ENCODE data around the gene MAST3. TPM values are rescaled to one million over a fixed set of nuclear protein-coding genes. Genes with fewer than 3 reads are reported as not detected.

MAST3 gene
- total and polyA plus RNA-seq, 2 of the 13 experiments (the other 11 are each of a cell fraction or from before 2014, with no cell fraction given), result 4.1 to 4.6 TPM

Small RNA genes within 50 kb of the gene (small RNA-seq; reads per million reads assigned to genes)
- gene IFI30 (ENCODE audit: insufficient read depth in 2 of 3, insufficient read length in 3 of 3, low read depth in 2 of 3, low replicate concordance in 1 of 3), result 0 reads per million in 3 experiments

Other genes with a start within 250 kb of the MAST3 start
- gene JAK3, start 249.8 kb upstream of the MAST3 start, total RNA-seq (2016; rRNA removed; fragmentation: Illumina TruSeq; extraction: Trizol), result 2.8 and 3.4 TPM in 2 replicates
- gene JAK3, start 249.8 kb upstream of the MAST3 start, polyA plus RNA-seq (2011; rRNA removed), result 18.6 and 30.1 TPM in 2 replicates
- 1,471 and 1,490 TPM in 2 replicates for gene RPL18A, start 237.9 kb upstream of the MAST3 start, total RNA-seq (2016; rRNA removed; fragmentation: Illumina TruSeq; extraction: Trizol)
- 2,004 and 2,232 TPM in 2 replicates for gene RPL18A, start 237.9 kb upstream of the MAST3 start, polyA plus RNA-seq (2011; rRNA removed)
- gene SLC5A5, start 225.8 kb upstream of the MAST3 start, total RNA-seq (2016; rRNA removed; fragmentation: Illumina TruSeq; extraction: Trizol), result not detected in 2 replicates
- not detected in 2 replicates for gene SLC5A5, start 225.8 kb upstream of the MAST3 start, polyA plus RNA-seq (2011; rRNA removed)
- 14.9 and 16.3 TPM in 2 replicates for gene CCDC124, start 164.8 kb upstream of the MAST3 start, total RNA-seq (2016; rRNA removed; fragmentation: Illumina TruSeq; extraction: Trizol)
- gene CCDC124, start 164.8 kb upstream of the MAST3 start, polyA plus RNA-seq (2011; rRNA removed), result 20.3 and 24.8 TPM in 2 replicates
- 0.04 TPM in 1 of 2 replicates, not detected in the other for gene KCNN1, start 130.7 kb upstream of the MAST3 start, total RNA-seq (2016; rRNA removed; fragmentation: Illumina TruSeq; extraction: Trizol)
- gene KCNN1, start 130.7 kb upstream of the MAST3 start, polyA plus RNA-seq (2011; rRNA removed), result not detected in 2 replicates
- gene ARRDC2, start 89.6 kb upstream of the MAST3 start, total RNA-seq (2016; rRNA removed; fragmentation: Illumina TruSeq; extraction: Trizol), result 1.7 and 2.1 TPM in 2 replicates
- gene ARRDC2, start 89.6 kb upstream of the MAST3 start, polyA plus RNA-seq (2011; rRNA removed), result 3.4 and 4.3 TPM in 2 replicates
- gene IL12RB1, start 10.8 kb upstream of the MAST3 start, total RNA-seq (2016; rRNA removed; fragmentation: Illumina TruSeq; extraction: Trizol), result 0.04 TPM in 1 of 2 replicates, not detected in the other
- gene IL12RB1, start 10.8 kb upstream of the MAST3 start, polyA plus RNA-seq (2011; rRNA removed), result 0.03 and 0.13 TPM in 2 replicates
- 15.8 and 25.3 TPM in 2 replicates for gene PIK3R2, start 55.4 kb downstream of the MAST3 start, total RNA-seq (2016; rRNA removed; fragmentation: Illumina TruSeq; extraction: Trizol)
- gene PIK3R2, start 55.4 kb downstream of the MAST3 start, polyA plus RNA-seq (2011; rRNA removed), result 18.6 and 27.2 TPM in 2 replicates
- 41.2 and 79.4 TPM in 2 replicates for gene IFI30, start 76.0 kb downstream of the MAST3 start, total RNA-seq (2016; rRNA removed; fragmentation: Illumina TruSeq; extraction: Trizol)
- gene IFI30, start 76.0 kb downstream of the MAST3 start, polyA plus RNA-seq (2011; rRNA removed), result 24.7 and 25.0 TPM in 2 replicates
- 13.0 and 16.7 TPM in 2 replicates for gene MPV17L2, start 95.4 kb downstream of the MAST3 start, total RNA-seq (2016; rRNA removed; fragmentation: Illumina TruSeq; extraction: Trizol)
- 12.4 and 13.6 TPM in 2 replicates for gene MPV17L2, start 95.4 kb downstream of the MAST3 start, polyA plus RNA-seq (2011; rRNA removed)
- 0.53 and 0.58 TPM in 2 replicates for gene RAB3A, start 106.3 kb downstream of the MAST3 start, total RNA-seq (2016; rRNA removed; fragmentation: Illumina TruSeq; extraction: Trizol)
- 0.95 and 0.98 TPM in 2 replicates for gene RAB3A, start 106.3 kb downstream of the MAST3 start, polyA plus RNA-seq (2011; rRNA removed)
- gene PDE4C, start 128.7 kb downstream of the MAST3 start, total RNA-seq (2016; rRNA removed; fragmentation: Illumina TruSeq; extraction: Trizol), result 0.90 and 1.4 TPM in 2 replicates
- 14.0 and 17.9 TPM in 2 replicates for gene PDE4C, start 128.7 kb downstream of the MAST3 start, polyA plus RNA-seq (2011; rRNA removed)
- gene IQCN, start 176.7 kb downstream of the MAST3 start, total RNA-seq (2016; rRNA removed; fragmentation: Illumina TruSeq; extraction: Trizol), result 0.04 and 0.07 TPM in 2 replicates
- gene IQCN, start 176.7 kb downstream of the MAST3 start, polyA plus RNA-seq (2011; rRNA removed), result 0.14 and 0.18 TPM in 2 replicates
- gene JUND, start 183.8 kb downstream of the MAST3 start, total RNA-seq (2016; rRNA removed; fragmentation: Illumina TruSeq; extraction: Trizol), result 31.8 and 41.2 TPM in 2 replicates
- 59.8 and 124 TPM in 2 replicates for gene JUND, start 183.8 kb downstream of the MAST3 start, polyA plus RNA-seq (2011; rRNA removed)
- 166 and 188 TPM in 2 replicates for gene LSM4, start 225.3 kb downstream of the MAST3 start, total RNA-seq (2016; rRNA removed; fragmentation: Illumina TruSeq; extraction: Trizol)
- gene LSM4, start 225.3 kb downstream of the MAST3 start, polyA plus RNA-seq (2011; rRNA removed), result 65.8 and 66.8 TPM in 2 replicates
- gene PGPEP1, start 242.8 kb downstream of the MAST3 start, total RNA-seq (2016; rRNA removed; fragmentation: Illumina TruSeq; extraction: Trizol), result 56.6 and 57.7 TPM in 2 replicates
- gene PGPEP1, start 242.8 kb downstream of the MAST3 start, polyA plus RNA-seq (2011; rRNA removed), result 53.1 and 64.3 TPM in 2 replicates

Measured in HepG2 (cell line).